Measurements from ENCODE around the gene AAK1.

- TF ChIP-seq EZH2 (IDR thresholded peaks at IDR 0.05; ENCODE audit: borderline replicate concordance, low read depth, low read length, poor library complexity, severe bottlenecking) (no peak), CTCF (conservative IDR thresholded peaks at IDR 0.05; ENCODE audit: low read depth, low read length) (no peak)
These were observed 153.7 kb downstream of the AAK1 start for GRCh38 chr2:69489793-69490192.

Data from A673 (cell line).